Liver (tissue), 9 donors: ENCODE results near the gene ZBTB21. TPM values are rescaled to one million over a fixed set of nuclear protein-coding genes. Genes with fewer than 3 reads are reported as not detected.
A peak's percentile ranks its signal among the peaks of the same experiment; 100 is the strongest.

Experiments
- DNase-seq: peaks from one replicate; pipeline ENCODE4 v3.0.0-alpha.2; 2017; ENCODE audit warnings: low spot score
- H3K27ac ChIP-seq, 2 donors: one replicate each; pipeline ENCODE4 v1.7.0; 2013; ENCODE audit warnings: inconsistent platforms in 2 of 2, low read length in 2 of 2, control low read depth in 1 of 2, low read depth in 1 of 2, mild to moderate bottlenecking in 1 of 2
- H3K27me3 ChIP-seq, 4 donors: one replicate each; pipeline versions ENCODE4 v1.6.1 to v1.7.0; 2013; ENCODE audit warnings: low read length in 3 of 4, inconsistent platforms in 1 of 4, mild to moderate bottlenecking in 1 of 4, moderate library complexity in 1 of 4; ENCODE audit not compliant: control insufficient read depth in 4 of 4, insufficient read depth in 4 of 4
- H3K36me3 ChIP-seq, 4 donors: one replicate each; pipeline versions ENCODE4 v1.6.1 to v1.7.0; 2013; ENCODE audit warnings: low read length in 3 of 4, mild to moderate bottlenecking in 3 of 4, low read depth in 1 of 4, moderate library complexity in 1 of 4; ENCODE audit not compliant: control insufficient read depth in 4 of 4, insufficient read depth in 3 of 4
- H3K4me1 ChIP-seq, 4 donors: one replicate each; pipeline versions ENCODE4 v1.6.1 to v1.7.0; 2013; ENCODE audit warnings: low read length in 3 of 4, mild to moderate bottlenecking in 3 of 4, moderate library complexity in 1 of 4; ENCODE audit not compliant: control insufficient read depth in 4 of 4, insufficient read depth in 4 of 4
- H3K4me3 ChIP-seq, 3 donors: one replicate each; pipeline versions ENCODE4 v1.6.1 to v1.7.0; 2013; ENCODE audit warnings: low read length in 3 of 3, control low read depth in 1 of 3, low read depth in 1 of 3, mild to moderate bottlenecking in 1 of 3
- H3K9ac ChIP-seq, 2 donors: one replicate each; pipeline ENCODE4 v1.7.0; 2013; ENCODE audit warnings: low read length in 2 of 2, mild to moderate bottlenecking in 2 of 2, moderate library complexity in 2 of 2, control low read depth in 1 of 2, low read depth in 1 of 2
- H3K9me3 ChIP-seq, 4 donors: one replicate each; pipeline versions ENCODE4 v1.6.1 to v1.7.0; 2013; ENCODE audit warnings: low read length in 3 of 4; ENCODE audit not compliant: control insufficient read depth in 4 of 4
- ATF3 ChIP-seq: IDR thresholded peaks from 2 replicates; pipeline ENCODE4 v1.6.1; 2016; ENCODE audit warnings: antibody characterized with exemption
- EGR1 ChIP-seq, 2 donors: IDR thresholded peaks; 2 replicates each; pipeline ENCODE4 v1.6.1; 2016 to 2018; ENCODE audit warnings: antibody characterized with exemption in 2 of 2, low read depth in 2 of 2
- FOXA1 ChIP-seq: IDR thresholded peaks from 2 replicates; pipeline ENCODE4 v1.6.1; 2016; ENCODE audit warnings: antibody characterized with exemption
- FOXA2 ChIP-seq: IDR thresholded peaks from 2 replicates; pipeline ENCODE4 v1.6.1; 2016; ENCODE audit warnings: antibody characterized with exemption
- GABPA ChIP-seq, 2 donors: IDR thresholded peaks in 1 of 2; conservative IDR thresholded peaks in 1 of 2; 2 replicates each; pipeline ENCODE4 v1.6.1; 2016; ENCODE audit warnings: antibody characterized with exemption in 2 of 2, mild to moderate bottlenecking in 1 of 2, moderate library complexity in 1 of 2
- HNF4A ChIP-seq, 2 donors: conservative IDR thresholded peaks; 2 replicates each; pipeline ENCODE4 v1.6.1; 2016; ENCODE audit warnings: antibody characterized with exemption in 2 of 2, mild to moderate bottlenecking in 2 of 2
- HNF4G ChIP-seq: IDR thresholded peaks from 2 replicates; pipeline ENCODE4 v1.6.1; 2016; ENCODE audit warnings: antibody characterized with exemption
- JUND ChIP-seq, 2 donors: IDR thresholded peaks; 2 replicates each; pipeline ENCODE4 v1.6.1; 2016; ENCODE audit warnings: antibody characterized with exemption in 2 of 2
- MAX ChIP-seq: IDR thresholded peaks from 2 replicates; pipeline ENCODE4 v1.6.1; 2016; ENCODE audit warnings: antibody characterized with exemption
- NR2F2 ChIP-seq: IDR thresholded peaks from 2 replicates; pipeline ENCODE4 v1.6.1; 2016; ENCODE audit warnings: antibody characterized with exemption
- RAD21 ChIP-seq, 2 donors: IDR thresholded peaks; 2 replicates each; pipeline ENCODE4 v1.6.1; 2016; ENCODE audit warnings: antibody characterized with exemption in 2 of 2, mild to moderate bottlenecking in 2 of 2
- REST ChIP-seq: IDR thresholded peaks from 2 replicates; pipeline ENCODE4 v1.6.1; 2016; ENCODE audit warnings: antibody characterized with exemption, mild to moderate bottlenecking
- RXRA ChIP-seq, 2 donors: IDR thresholded peaks; 2 replicates each; pipeline ENCODE4 v1.6.1; 2017 to 2018; ENCODE audit warnings: antibody characterized with exemption in 2 of 2, mild to moderate bottlenecking in 1 of 2
- SP1 ChIP-seq: IDR thresholded peaks from 2 replicates; pipeline ENCODE4 v1.6.1; 2018; ENCODE audit warnings: antibody characterized with exemption, mild to moderate bottlenecking
- TAF1 ChIP-seq: conservative IDR thresholded peaks from 2 replicates; pipeline ENCODE4 v1.6.1; 2016; ENCODE audit warnings: antibody characterized with exemption, mild to moderate bottlenecking
- YY1 ChIP-seq: IDR thresholded peaks from 2 replicates; pipeline ENCODE4 v1.6.1; 2016; ENCODE audit warnings: antibody characterized with exemption, mild to moderate bottlenecking
- ZBTB33 ChIP-seq: IDR thresholded peaks from 2 replicates; pipeline ENCODE4 v1.6.1; 2016; ENCODE audit warnings: antibody characterized with exemption
- WGBS: extraction: QIAGEN DNeasy Blood & Tissue Kit; methylation state at CpG from one replicate; pipeline ENCODE4 v1.1.7; 2013; 5-methylcytosine and 5-hydroxymethylcytosine counted together
- polyA plus RNA-seq, 2 donors: library from polyadenylated mRNA; stranded (reverse) in 1 of 2; unstranded in 1 of 2; fragments of 200-250 nt in 1 of 2; fragments of >200 nt in 1 of 2; fragmentation: Nextera tagmentation in 1 of 2; extraction: Ambion mirVana in 1 of 2; gene quantifications; one replicate each; pipeline versions ENCODE4 v1.2.1 to v1.2.3, GENCODE V29; 2013 to 2015
- total RNA-seq, 2 donors: library from RNA; depleted of rRNA; stranded (reverse); fragments of >200 nt; gene quantifications; one replicate each; pipeline ENCODE4 v1.2.3, GENCODE V29; 2014
- TF ChIP-seq, protein P1 (sequence below): fragments of 150-350 bp; IDR thresholded peaks from 2 replicates; pipeline ENCODE4 v1.5.1; 2017; ENCODE audit warnings: improper control_type of control experiment, low read depth, low read length; ENCODE audit not compliant: missing input control
- donor health status: healthy.
- donor health status: healthy.
- donor health status: healthy.
- donor health status: healthy.
- donor health status: healthy.

ZBTB21 gene
- total and polyA plus RNA-seq, 4 donors, result 3.1 to 14.1 (median 4.0) TPM

DNA sequence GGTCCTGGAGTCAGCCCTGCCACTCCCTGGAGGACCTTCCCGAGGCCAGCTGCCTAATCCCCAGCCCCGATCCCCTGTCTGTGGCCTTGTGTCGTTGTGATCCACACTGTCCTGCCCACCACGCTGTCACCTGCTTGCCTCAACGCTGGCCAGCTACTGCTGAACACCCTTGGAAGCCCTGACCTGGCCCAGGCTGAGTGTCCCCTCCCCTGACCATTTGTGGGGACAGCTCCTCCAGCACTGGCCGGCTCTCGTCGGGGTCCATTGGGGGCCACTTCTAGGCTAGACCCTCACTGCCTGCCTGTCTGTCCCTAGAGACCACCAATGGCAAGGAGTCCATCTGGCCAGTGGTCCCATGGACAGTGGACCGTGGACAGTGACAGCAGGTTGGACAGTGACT, 49.0 kb upstream of the ZBTB21 start:
- Histone ChIP-seq H3K4me3 (no peak overlapping the region), H3K9me3 (peaks cover 0 to 6% (median under 1%) of the 10 kb centered on the region in 4 donors), H3K9ac (no peak overlapping the region), H3K4me1 (peaks cover 10 to 44% (median 32%) of the 10 kb centered on the region in 4 donors), H3K27me3 (peaks cover 0 to 7% (median 0%) of the 10 kb centered on the region in 4 donors), H3K36me3 (no peaks in the 10 kb centered on the region), H3K27ac (peak overlapping the region; percentile 15 to 46)
- DNase-seq, result no peak
- WGBS, result 72% methylated on average over 9 of the region's 9 CpGs
- TF ChIP-seq ATF3 (no peak), TAF1 (no peak), HNF4A (conservative IDR thresholded peaks at IDR 0.05) (no peak), RAD21 (IDR thresholded peaks at IDR 0.05) (no peak), FOXA1 (no peak), SP1 (no peak)

DNA sequence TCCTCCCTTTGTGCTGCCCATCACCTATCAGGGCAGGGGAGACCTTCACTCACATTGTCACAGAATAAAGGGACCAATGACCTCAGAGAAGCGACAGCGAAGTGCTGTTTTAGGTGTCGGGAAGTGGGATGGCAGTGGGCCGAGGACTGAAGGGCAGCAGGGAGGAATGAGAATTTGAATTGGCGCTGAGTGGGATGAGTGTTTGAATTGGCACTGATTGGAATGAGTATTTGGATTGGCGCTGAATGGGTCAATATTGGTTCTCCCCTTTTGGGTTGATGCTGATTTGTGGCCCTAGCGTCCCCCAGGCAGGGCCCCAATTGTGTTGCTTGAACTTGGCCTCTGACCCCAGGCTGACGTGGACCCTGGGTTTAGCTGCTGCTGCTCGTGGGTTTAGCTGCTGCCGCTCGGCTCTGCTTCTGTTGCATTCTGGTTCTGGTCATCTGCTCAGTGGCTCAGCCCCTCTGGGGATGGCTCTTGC, 48.5 kb upstream of the ZBTB21 start:
- 42% methylated on average over 11 of the region's 11 CpGs for WGBS
- no peak overlapping the region for H3K4me3 ChIP-seq
- DNase-seq, result no peak
- peak overlapping the region; percentile 15 to 46 for H3K27ac ChIP-seq
- peaks cover 0 to 2% (median 0%) of the 10 kb centered on the region in 4 donors for H3K27me3 ChIP-seq
- no peak overlapping the region for H3K9ac ChIP-seq
- peaks cover 0 to 9% (median under 1%) of the 10 kb centered on the region in 4 donors for H3K9me3 ChIP-seq
- TF ChIP-seq FOXA2 (peak; percentile 97), SP1 (peak; percentile 89), FOXA1 (peak; percentile 97), GABPA (IDR thresholded peaks at IDR 0.05 in 1 of 2, conservative IDR thresholded peaks at IDR 0.05 in 1 of 2) (peak in 1 of 2 donors; percentile 42), EGR1 (IDR thresholded peaks at IDR 0.05; ENCODE audit: low read depth in 2 of 2) (peak in 1 of 2 donors; percentile 87), ZBTB33 (peak; percentile 95), NR2F2 (peak; percentile 78), JUND (IDR thresholded peaks at IDR 0.05) (peak; percentile 56 to 88), YY1 (peak; percentile 77), HNF4G (peak; percentile 54), ATF3 (no peak), MAX (peak; percentile 97), RXRA (IDR thresholded peaks at IDR 0.05) (peak; percentile 88 to 97), HNF4A (conservative IDR thresholded peaks at IDR 0.05) (peak; percentile 74 to 90), TAF1 (no peak), RAD21 (IDR thresholded peaks at IDR 0.05) (peak; percentile 51 to 52), REST (peak; percentile 88)
- TF ChIP-seq, protein P1, sequence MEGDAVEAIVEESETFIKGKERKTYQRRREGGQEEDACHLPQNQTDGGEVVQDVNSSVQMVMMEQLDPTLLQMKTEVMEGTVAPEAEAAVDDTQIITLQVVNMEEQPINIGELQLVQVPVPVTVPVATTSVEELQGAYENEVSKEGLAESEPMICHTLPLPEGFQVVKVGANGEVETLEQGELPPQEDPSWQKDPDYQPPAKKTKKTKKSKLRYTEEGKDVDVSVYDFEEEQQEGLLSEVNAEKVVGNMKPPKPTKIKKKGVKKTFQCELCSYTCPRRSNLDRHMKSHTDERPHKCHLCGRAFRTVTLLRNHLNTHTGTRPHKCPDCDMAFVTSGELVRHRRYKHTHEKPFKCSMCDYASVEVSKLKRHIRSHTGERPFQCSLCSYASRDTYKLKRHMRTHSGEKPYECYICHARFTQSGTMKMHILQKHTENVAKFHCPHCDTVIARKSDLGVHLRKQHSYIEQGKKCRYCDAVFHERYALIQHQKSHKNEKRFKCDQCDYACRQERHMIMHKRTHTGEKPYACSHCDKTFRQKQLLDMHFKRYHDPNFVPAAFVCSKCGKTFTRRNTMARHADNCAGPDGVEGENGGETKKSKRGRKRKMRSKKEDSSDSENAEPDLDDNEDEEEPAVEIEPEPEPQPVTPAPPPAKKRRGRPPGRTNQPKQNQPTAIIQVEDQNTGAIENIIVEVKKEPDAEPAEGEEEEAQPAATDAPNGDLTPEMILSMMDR, result no peak
- H3K36me3 ChIP-seq, result no peaks in the 10 kb centered on the region
- H3K4me1 ChIP-seq, result peaks cover 10 to 41% (median 31%) of the 10 kb centered on the region in 4 donors
